Measurements from ENCODE around the gene MCL1. TPM values are rescaled to one million over a fixed set of nuclear protein-coding genes. Genes with fewer than 3 reads are reported as not detected.
"Not testable (repeated sequence)": the region's sequence is repeated elsewhere in the genome, so short reads cannot be mapped to it uniquely, and the experiment has no call there.

MCL1 gene
- total RNA-seq, 2 experiments from 2014 or later: 211 to 215 TPM

GRCh38 chr1:150609732-150610131 lies 30.3 kb upstream of the MCL1 start:
- CTCF ChIA-PET: interaction anchor here (1.1 to 1.2 kb wide), 2 partner anchors 12 to 49 kb away, joined by 3 to 7 read pairs; no protein-coding TSS in a partner anchor
- POLR2A ChIA-PET: interaction anchor here (0.9 kb wide), 1 partner anchor 30 kb away, joined by 7 read pairs; the partner anchor contains the start of gene MCL1

- POLR2A ChIA-PET: interaction anchor here (0.8 kb wide), 1 partner anchor 27 kb away, joined by 3 read pairs; the partner anchor contains the start of gene MCL1
These were observed 27.2 kb upstream of the MCL1 start for GRCh38 chr1:150606463-150607142.

GRCh38 chr1:150605451-150605731 lies 26.0 kb upstream of the MCL1 start:
- CTCF ChIA-PET: interaction anchor here (1.2 kb wide), 1 partner anchor 8 kb away, joined by 3 read pairs; no protein-coding TSS in a partner anchor

More at GRCh38 chr1:150606463-150607142, 27.2 kb upstream of the MCL1 start:
- CTCF ChIA-PET: no interaction called here

GRCh38 chr1:150604226-150604588 lies 24.8 kb upstream of the MCL1 start:
- CTCF ChIA-PET: interaction anchor here (1.2 to 1.9 kb wide), 2 partner anchors 9 to 11 kb away, joined by 3 to 7 read pairs; no protein-coding TSS in a partner anchor
- POLR2A ChIA-PET: interaction anchor here (1.0 to 1.2 kb wide), 2 partner anchors 24 to 25 kb away, joined by 3 to 5 read pairs; partner anchors contain the start of genes ENSA and MCL1

More at GRCh38 chr1:150605451-150605731, 26.0 kb upstream of the MCL1 start:
- POLR2A ChIA-PET: interaction anchor here (0.7 to 1.2 kb wide), 3 partner anchors 10 to 27 kb away, joined by 3 to 9 read pairs (median 5); partner anchors contain the start of gene MCL1

- CTCF ChIA-PET: interaction anchor here (1.2 to 1.9 kb wide), 2 partner anchors 12 to 43 kb away, joined by 3 to 7 read pairs; no protein-coding TSS in a partner anchor
- POLR2A ChIA-PET: interaction anchor here (1.0 kb wide), 1 partner anchor 26 kb away, joined by 3 read pairs; the partner anchor contains the start of gene ENSA
These were observed 24.3 kb upstream of the MCL1 start for GRCh38 chr1:150603711-150604110.

GRCh38 chr1:150602372-150602771 lies 23.0 kb upstream of the MCL1 start:
- POLR2A ChIA-PET: not testable (repeated sequence)
- CTCF ChIA-PET: interaction anchor here (1.9 kb wide), 1 partner anchor 13 kb away, joined by 7 read pairs; no protein-coding TSS in a partner anchor

- POLR2A ChIA-PET: no interaction called here
These were observed 22.1 kb upstream of the MCL1 start for GRCh38 chr1:150601540-150601939.

GRCh38 chr1:150598346-150598745 lies 18.9 kb upstream of the MCL1 start:
- POLR2A ChIA-PET, CTCF ChIA-PET: not testable (repeated sequence)

More at GRCh38 chr1:150601540-150601939, 22.1 kb upstream of the MCL1 start:
- CTCF ChIA-PET: interaction anchor here (0.7 kb wide), 1 partner anchor 356 kb away, joined by 3 read pairs; no protein-coding TSS in a partner anchor

- POLR2A ChIA-PET: no interaction called here
- CTCF ChIA-PET: no interaction called here
These were observed 17.6 kb upstream of the MCL1 start for GRCh38 chr1:150596976-150597375.

GRCh38 chr1:150596095-150596892 lies 16.9 kb upstream of the MCL1 start:
- CTCF ChIA-PET: no interaction called here

GRCh38 chr1:150582371-150582770 lies 3.0 kb upstream of the MCL1 start:
- ChIA-PET CTCF (no interaction called here), POLR2A (no interaction called here)

More at GRCh38 chr1:150596095-150596892, 16.9 kb upstream of the MCL1 start:
- POLR2A ChIA-PET: no interaction called here

- CTCF ChIA-PET, POLR2A ChIA-PET: not testable (repeated sequence)
These were observed 2.6 kb upstream of the MCL1 start for GRCh38 chr1:150581962-150582361.

GRCh38 chr1:150581437-150581836 lies 2.0 kb upstream of the MCL1 start:
- CTCF ChIA-PET: interaction anchor here (12.6 kb wide), 1 partner anchor 19 kb away, joined by 135 read pairs; no protein-coding TSS in a partner anchor
- POLR2A ChIA-PET: not testable (repeated sequence)

- CTCF ChIA-PET: interaction anchor here (12.6 kb wide), 1 partner anchor 18 kb away, joined by 135 read pairs; no protein-coding TSS in a partner anchor
- POLR2A ChIA-PET: interaction anchor here (12.7 kb wide), 1 partner anchor 18 kb away, joined by 210 read pairs; no protein-coding TSS in a partner anchor
These were observed 1.6 kb upstream of the MCL1 start for GRCh38 chr1:150580966-150581365.

GRCh38 chr1:150579945-150580642 lies 684 bp upstream of the MCL1 start:
- POLR2A ChIA-PET: interaction anchor here (0.6 to 12.7 kb wide), 14 partner anchors 11 to 426 kb away, joined by 3 to 210 read pairs (median 6); partner anchors contain the start of genes ADAMTSL4, ENSA and GOLPH3L
- CTCF ChIA-PET: interaction anchor here (1.3 to 12.6 kb wide), 7 partner anchors 10 to 50 kb away, joined by 4 to 135 read pairs (median 6); partner anchors contain the start of gene ENSA

- CTCF ChIA-PET: interaction anchor here (1.0 to 12.6 kb wide), 8 partner anchors 8 to 45 kb away, joined by 4 to 135 read pairs (median 4); no protein-coding TSS in a partner anchor
- POLR2A ChIA-PET: interaction anchor here (0.6 to 12.7 kb wide), 13 partner anchors 9 to 302 kb away, joined by 3 to 210 read pairs (median 7); partner anchors contain the start of genes ADAMTSL4 and ENSA
These were observed 919 bp downstream of the MCL1 start for GRCh38 chr1:150578272-150579109.

- CTCF ChIA-PET: interaction anchor here (1.6 to 12.6 kb wide), 4 partner anchors 10 to 36 kb away, joined by 5 to 135 read pairs (median 17); no protein-coding TSS in a partner anchor
- POLR2A ChIA-PET: interaction anchor here (0.6 to 12.7 kb wide), 7 partner anchors 8 to 75 kb away, joined by 4 to 210 read pairs (median 28); partner anchors contain the start of gene ENSA
These were observed 1.7 kb downstream of the MCL1 start for GRCh38 chr1:150577557-150578271.
